Raji (cell line): Measurements from ENCODE around the gene CARF.

Experiments used
- POLR2A ChIP-seq: IDR thresholded peaks from 2 replicates; pipeline ENCODE4 v1.6.1; 2011; ENCODE audit warnings: low read depth, low read length, control low read depth; ENCODE audit not compliant: insufficient read depth

CARF gene

DNA sequence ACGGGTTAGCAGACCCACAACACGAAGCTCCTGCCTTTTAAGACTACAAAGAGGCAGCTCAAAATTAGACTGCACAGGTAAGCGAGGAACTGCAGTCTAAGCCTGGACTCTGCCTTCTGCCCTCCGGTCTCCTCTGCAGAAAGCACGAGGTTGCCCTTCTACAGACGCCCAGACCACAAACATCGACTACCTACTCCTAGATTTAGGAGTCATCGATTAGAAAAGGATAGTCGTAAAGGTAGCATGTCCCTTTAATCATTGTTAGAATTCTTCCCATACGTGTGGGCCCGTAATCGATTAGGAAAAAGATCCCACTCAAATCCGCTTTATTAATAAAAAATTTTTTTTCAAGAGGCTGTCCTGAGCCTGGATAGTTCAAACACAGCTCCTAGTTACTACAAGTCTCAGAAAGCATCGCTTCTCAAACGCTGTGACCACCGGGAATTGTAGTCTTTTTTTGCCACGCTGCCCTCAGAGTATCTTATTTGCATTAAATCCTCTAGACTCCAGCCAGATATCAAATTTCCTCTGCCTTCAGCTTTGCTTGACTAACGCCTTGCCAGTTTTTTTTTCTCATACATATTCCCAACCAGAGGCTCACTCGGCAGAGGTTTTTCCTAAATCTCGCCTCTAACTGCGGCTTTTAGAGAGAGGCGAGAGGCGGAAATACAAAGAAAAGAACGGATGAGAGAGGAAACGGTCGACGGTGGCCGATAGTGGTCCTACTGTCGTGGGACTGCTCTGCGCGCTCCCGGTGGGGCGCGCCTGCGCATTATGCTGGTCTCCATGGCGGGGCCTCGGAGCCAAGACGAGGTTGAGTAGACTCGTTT lies at the start of gene CARF, which contains the start of gene WDR12:
CARF (plus strand) TSS at position 764 of the 830 bp plus-strand sequence. CDS start 29,628 bp downstream, outside the sequence.
WDR12 (minus strand) TSS at position 162 of the 830 bp plus-strand sequence. CDS start 197 bp downstream, outside the sequence.
- TF ChIP-seq POLR2A: peak; percentile 97

GRCh38 chr2:202870431-202871299 lies 41.4 kb upstream of the CARF start:
- peak; percentile 30 for TF ChIP-seq POLR2A

DNA sequence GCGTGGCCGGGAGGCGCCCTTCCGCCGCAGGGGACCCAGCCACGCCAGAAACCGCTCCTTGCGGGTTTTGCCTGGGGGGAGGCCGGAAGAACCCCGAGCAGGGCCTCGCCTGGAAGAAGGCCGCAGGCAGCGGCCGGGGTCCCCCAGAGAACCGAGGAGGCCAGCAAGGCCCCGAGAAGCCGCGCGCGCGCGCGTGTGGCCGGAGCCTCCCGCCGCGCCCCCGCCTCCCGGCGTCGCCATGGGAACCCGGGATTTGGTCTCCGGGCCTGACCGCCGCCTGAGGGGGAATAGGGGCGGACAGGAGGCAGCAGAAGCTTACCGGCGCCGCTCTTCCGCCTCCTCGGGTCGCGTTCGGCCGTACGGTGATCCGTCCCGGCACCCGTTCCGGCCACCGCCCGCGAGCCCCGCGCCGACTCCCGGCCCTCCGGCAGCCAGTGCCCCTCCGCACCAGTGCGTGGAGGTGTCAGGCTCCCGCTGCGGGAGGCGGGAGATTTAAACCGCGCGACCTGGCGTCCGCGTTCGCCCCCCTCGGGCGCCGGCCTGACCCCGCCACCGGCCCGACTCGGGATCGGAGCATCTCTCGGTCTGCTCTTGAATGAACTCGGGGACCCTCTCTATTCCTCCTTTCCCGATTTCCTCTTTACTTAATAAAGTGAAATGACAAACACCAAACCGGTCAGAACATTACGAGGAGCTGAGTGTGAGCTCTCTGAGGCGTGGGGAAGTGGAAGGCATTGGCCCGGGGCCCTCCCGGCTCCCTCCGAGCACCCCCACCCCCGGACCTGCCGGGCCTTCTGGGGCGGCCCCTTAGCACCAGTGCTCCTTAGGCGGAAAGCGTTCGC lies 40.6 kb upstream of the CARF start, which contains the start of gene ICA1L:
ICA1L (minus strand) TSS at position 467 of the 842 bp plus-strand sequence. CDS start 42,757 bp downstream, outside the sequence.
- TF ChIP-seq POLR2A: peak; percentile 47

GRCh38 chr2:202877699-202878098 lies 34.4 kb upstream of the CARF start:
- no peak for TF ChIP-seq POLR2A

DNA sequence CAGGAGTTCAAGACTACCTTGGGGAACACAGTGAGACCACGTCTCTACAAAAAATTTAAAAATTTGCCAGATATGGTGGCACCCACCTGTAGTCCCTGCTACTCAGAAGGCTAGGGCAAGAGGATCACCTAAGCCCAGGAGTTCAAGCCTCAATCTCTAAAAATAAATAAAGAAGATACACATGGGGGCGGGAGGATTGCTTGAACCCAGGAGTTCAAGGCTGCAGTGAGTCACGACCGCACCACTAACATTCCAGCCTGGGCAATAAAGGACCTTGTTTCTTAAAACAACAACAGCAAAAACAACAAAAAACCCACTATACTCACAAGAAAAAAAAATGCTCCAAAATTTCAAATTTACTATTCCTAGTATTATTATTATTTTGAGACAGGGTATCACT lies 30.5 kb upstream of the CARF start:
- no peak for TF ChIP-seq POLR2A

- no peak for TF ChIP-seq POLR2A
Measured at GRCh38 chr2:202883987-202884675, 27.9 kb upstream of the CARF start.

GRCh38 chr2:202885190-202885589 lies 26.9 kb upstream of the CARF start:
- no peak for TF ChIP-seq POLR2A

- no peak for TF ChIP-seq POLR2A
Measured at GRCh38 chr2:202908186-202908585, 3.9 kb upstream of the CARF start.

DNA sequence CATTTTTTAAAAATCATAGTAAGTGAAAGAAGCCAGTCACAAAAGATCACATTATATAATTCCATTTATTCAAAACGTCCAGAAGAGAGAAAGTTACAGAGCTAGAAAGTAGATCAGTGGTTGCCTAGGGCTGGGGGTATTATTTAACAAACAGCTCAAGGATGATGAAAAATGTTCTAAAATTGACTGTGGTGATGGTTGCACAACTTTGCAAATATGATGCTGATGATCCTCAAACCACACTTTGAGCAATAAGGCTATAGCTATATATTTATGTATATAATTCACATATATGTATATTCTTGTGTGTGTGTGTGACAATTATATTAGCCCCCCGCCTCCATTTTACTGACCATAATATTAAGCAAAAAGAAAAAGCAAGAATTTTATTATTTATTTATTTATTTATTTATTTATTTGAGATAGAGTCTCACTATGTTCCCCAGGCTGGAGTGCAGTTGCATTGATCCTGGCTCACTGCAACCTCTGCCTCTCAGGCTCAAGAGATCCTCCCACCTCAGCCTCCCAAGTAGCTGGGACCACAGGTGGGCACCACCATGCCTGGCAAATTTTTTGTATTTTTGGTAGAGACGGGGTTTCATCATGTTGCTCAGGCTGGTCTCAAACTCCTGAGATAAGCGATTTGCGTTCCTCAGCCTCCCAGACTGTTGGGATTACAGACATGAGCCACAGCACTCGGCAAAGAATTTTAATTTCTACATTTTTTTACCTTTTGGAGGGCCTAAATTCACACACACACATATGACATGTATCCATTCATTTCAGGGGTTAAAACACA lies 2.5 kb upstream of the CARF start:
- no peak for TF ChIP-seq POLR2A

DNA sequence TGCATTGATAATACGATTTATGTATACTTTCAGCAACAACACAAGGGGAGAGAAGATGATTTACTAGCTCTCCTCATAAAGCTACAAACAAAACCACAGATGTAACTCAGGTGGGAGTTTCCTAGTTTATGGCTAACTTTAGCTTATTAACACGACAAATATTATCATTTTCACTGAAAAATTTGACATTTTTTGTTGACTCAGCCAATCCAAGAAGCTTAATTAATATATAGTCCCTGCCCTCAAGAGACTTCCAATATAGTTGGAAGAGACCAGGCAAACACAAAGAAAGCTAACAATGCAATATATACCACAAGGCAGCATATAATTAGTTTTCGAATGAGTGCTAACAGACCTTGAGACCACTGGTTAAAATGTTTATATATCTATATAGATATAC lies 1.4 kb upstream of the CARF start:
- no peak for TF ChIP-seq POLR2A

DNA sequence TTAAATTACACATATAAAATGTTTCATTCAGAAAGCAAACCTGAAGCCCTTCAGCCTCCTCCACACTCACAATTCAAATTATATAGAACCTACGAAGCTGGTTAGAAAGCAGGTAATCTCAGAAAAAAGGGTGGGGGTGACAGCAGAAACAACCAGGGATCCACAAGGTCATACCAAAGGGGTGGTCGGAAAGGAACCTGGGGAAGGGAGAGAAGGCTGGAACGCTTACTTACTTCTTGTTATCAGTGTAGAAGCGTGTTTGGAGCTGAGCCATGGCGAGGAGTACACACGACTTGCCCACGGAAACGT lies 918 bp upstream of the CARF start:
- TF ChIP-seq POLR2A: no peak

DNA sequence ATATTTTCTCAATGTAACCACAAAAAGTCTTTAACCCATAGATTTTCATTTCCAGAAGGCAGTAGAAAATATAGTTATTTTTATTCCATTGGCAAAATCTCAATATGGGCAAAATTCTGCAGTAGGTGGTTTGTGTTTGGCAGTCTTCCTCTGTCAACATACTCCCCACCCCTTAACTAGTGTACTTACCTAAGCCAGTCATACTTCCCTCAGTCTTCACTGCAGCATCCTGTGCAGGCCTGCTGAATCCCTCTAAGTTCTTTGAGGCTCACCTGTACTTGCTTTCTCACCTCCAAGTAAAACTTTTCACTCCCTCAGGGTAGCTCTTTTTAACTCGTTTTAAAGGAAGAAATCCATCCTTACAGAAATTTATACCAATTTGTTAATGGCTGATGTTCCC lies 6.8 kb downstream of the CARF start:
- no peak for TF ChIP-seq POLR2A

DNA sequence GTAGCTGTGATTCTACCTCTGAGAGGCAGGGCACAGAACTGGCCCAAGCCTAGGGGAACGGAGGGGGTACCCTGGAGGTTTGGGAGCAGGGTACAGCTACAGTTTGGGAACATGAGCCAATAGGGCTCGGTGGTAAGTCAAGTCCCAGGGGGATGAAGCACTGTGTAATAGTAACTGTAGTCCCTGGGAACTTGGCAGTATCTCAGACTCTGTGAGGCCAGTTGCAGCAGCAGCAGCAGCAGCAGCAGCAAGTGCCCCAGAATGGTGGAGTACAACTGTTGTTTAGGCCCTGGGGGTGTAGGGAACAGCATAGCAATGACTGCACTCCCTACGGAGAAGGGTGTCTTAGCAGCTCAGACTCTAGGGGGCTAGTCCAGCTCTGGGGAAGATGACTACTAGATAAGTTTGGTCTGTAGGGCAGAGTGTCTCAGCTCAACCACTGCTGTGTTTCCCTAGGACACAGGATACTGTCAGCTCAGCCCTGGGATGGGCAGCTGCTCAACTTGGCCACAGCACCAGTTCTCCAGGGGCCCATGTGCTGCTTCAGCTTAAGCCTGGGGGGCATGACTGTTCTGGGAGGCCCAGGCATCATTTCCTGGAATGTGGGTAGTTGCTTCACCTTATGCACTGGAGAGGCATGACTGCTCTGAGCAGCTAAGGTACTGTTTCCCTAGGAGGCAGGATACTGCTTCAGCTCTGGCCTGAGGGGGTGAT lies 20.5 kb downstream of the CARF start:
- TF ChIP-seq POLR2A: no peak
